H9 (cell line): ENCODE results near the gene IL5RA. TPM values are rescaled to one million over a fixed set of nuclear protein-coding genes. Genes with fewer than 3 reads are reported as not detected.

Source experiments
- DNase-seq: peaks from one replicate; pipeline ENCODE4 v3.0.0-alpha.2; 2017
- H2AFZ ChIP-seq: one replicate; pipeline ENCODE4 v1.6.1; 2013; ENCODE audit warnings: mild to moderate bottlenecking, low read length, control low read depth, moderate library complexity
- H2AK5ac ChIP-seq: 2 replicates; pipeline ENCODE4 v1.6.1; 2013; ENCODE audit warnings: low read length, control low read depth, mixed read lengths; ENCODE audit not compliant: insufficient read length
- H2BK120ac ChIP-seq: one replicate; pipeline ENCODE4 v1.6.1; 2013; ENCODE audit warnings: low read depth, mild to moderate bottlenecking, low read length, control low read depth, inconsistent platforms; ENCODE audit not compliant: poor library complexity, severe bottlenecking
- H2BK12ac ChIP-seq: 2 replicates; pipeline ENCODE4 v1.6.1; 2013; ENCODE audit warnings: low read length, control low read depth, mixed read lengths, low read depth; ENCODE audit not compliant: insufficient read length
- H2BK15ac ChIP-seq: 2 replicates; pipeline ENCODE4 v1.6.1; 2013; ENCODE audit warnings: low read depth, low read length, control low read depth
- H2BK20ac ChIP-seq: one replicate; pipeline ENCODE4 v1.6.1; 2013; ENCODE audit warnings: low read depth, mild to moderate bottlenecking, low read length, control low read depth, inconsistent platforms; ENCODE audit not compliant: poor library complexity, severe bottlenecking
- H2BK5ac ChIP-seq: 2 replicates; pipeline ENCODE4 v1.6.1; 2013; ENCODE audit warnings: low read length, control low read depth, mixed read lengths; ENCODE audit not compliant: insufficient read length
- H3K14ac ChIP-seq: 2 replicates; pipeline ENCODE4 v1.6.1; 2013; ENCODE audit warnings: low read length, control low read depth; ENCODE audit not compliant: insufficient read depth
- H3K18ac ChIP-seq: 2 replicates; pipeline ENCODE4 v1.6.1; 2013; ENCODE audit warnings: low read depth, mild to moderate bottlenecking, mixed read lengths, low read length, control low read depth; ENCODE audit not compliant: insufficient read length
- H3K23ac ChIP-seq: 2 replicates; pipeline ENCODE4 v1.6.1; 2013; ENCODE audit warnings: low read length, control low read depth, mixed read lengths, low read depth; ENCODE audit not compliant: insufficient read length
- H3K23me2 ChIP-seq: 2 replicates; pipeline ENCODE4 v1.6.1; 2013; ENCODE audit warnings: low read depth, mild to moderate bottlenecking, mixed read lengths, low read length, control low read depth; ENCODE audit not compliant: insufficient read length, poor library complexity, severe bottlenecking
- H3K27ac ChIP-seq: 2 replicates; pipeline ENCODE4 v1.5.1; 2013; ENCODE audit warnings: low read length, control low read depth, mixed read lengths, low read depth; ENCODE audit not compliant: insufficient read length
- H3K27me3 ChIP-seq: 2 replicates; pipeline ENCODE4 v1.6.1; 2013; ENCODE audit warnings: low read length, control low read depth, inconsistent platforms; ENCODE audit not compliant: insufficient read depth
- H3K4ac ChIP-seq: 2 replicates; pipeline ENCODE4 v1.6.1; 2013; ENCODE audit warnings: low read depth, mild to moderate bottlenecking, control low read depth, inconsistent platforms, low read length, moderate library complexity
- H3K4me1 ChIP-seq: 2 replicates; pipeline ENCODE4 v1.6.1; 2013; ENCODE audit warnings: low read length, control low read depth, inconsistent platforms; ENCODE audit not compliant: insufficient read depth
- H3K4me2 ChIP-seq: 2 replicates; pipeline ENCODE4 v1.6.1; 2013; ENCODE audit warnings: low read length, control low read depth, mixed read lengths; ENCODE audit not compliant: insufficient read length, insufficient read depth
- H3K56ac ChIP-seq: 2 replicates; pipeline ENCODE4 v1.6.1; 2013; ENCODE audit warnings: low read depth, mild to moderate bottlenecking, mixed read lengths, low read length, control low read depth; ENCODE audit not compliant: insufficient read length
- H3K79me1 ChIP-seq: 2 replicates; pipeline ENCODE4 v1.6.1; 2013; ENCODE audit warnings: low read depth, mild to moderate bottlenecking, moderate library complexity, low read length, control low read depth, inconsistent platforms; ENCODE audit not compliant: insufficient read depth, poor library complexity, severe bottlenecking
- H3K79me2 ChIP-seq: 2 replicates; pipeline ENCODE4 v1.6.1; 2013; ENCODE audit warnings: low read length, control low read depth, inconsistent platforms; ENCODE audit not compliant: insufficient read depth
- H3K9ac ChIP-seq: 2 replicates; pipeline ENCODE4 v1.6.1; 2013; ENCODE audit warnings: low read length, control low read depth, mixed read lengths; ENCODE audit not compliant: insufficient read length; ENCODE audit errors: extremely low read depth
- H3K9me3 ChIP-seq: one replicate; pipeline ENCODE4 v1.6.1; 2013; ENCODE audit warnings: low read depth, low read length, inconsistent platforms; ENCODE audit not compliant: control insufficient read depth
- H3T11ph ChIP-seq: one replicate; pipeline ENCODE4 v1.6.1; 2013; ENCODE audit warnings: mild to moderate bottlenecking, low read length, control low read depth, inconsistent platforms
- H4K20me1 ChIP-seq: one replicate; pipeline ENCODE4 v1.6.1; 2013; ENCODE audit not compliant: control insufficient read depth, insufficient read length, insufficient read depth
- H4K5ac ChIP-seq: 2 replicates; pipeline ENCODE4 v1.6.1; 2013; ENCODE audit warnings: low read depth, mild to moderate bottlenecking, mixed read lengths, low read length, control low read depth; ENCODE audit not compliant: insufficient read length
- H4K8ac ChIP-seq: replicated peaks from 2 replicates; pipeline ENCODE4 v1.6.1; 2013; ENCODE audit warnings: low read length, control low read depth, mixed read lengths, low read depth; ENCODE audit not compliant: insufficient read length
- H4K91ac ChIP-seq: 2 replicates; pipeline ENCODE4 v1.6.1; 2013; ENCODE audit warnings: low read depth, mild to moderate bottlenecking, moderate library complexity, mixed read lengths, low read length, control low read depth; ENCODE audit not compliant: insufficient read length
- H3K27ac Mint-ChIP-seq, 3 experiments: 2 replicates in 2 of 3; 3 replicates in 1 of 3; pipeline ENCODE4 v1.8.0; 2020 to 2021; ENCODE audit warnings: mixed read lengths in 3 of 3, mild to moderate bottlenecking in 1 of 3, moderate library complexity in 1 of 3
- H3K27me3 Mint-ChIP-seq: 2 replicates; pipeline ENCODE4 v1.8.0; 2021; ENCODE audit warnings: low read depth, mild to moderate bottlenecking, moderate library complexity, mixed read lengths
- H3K36me3 Mint-ChIP-seq, 3 experiments: 2 replicates in 2 of 3; 3 replicates in 1 of 3; pipeline ENCODE4 v1.8.0; 2020 to 2021; ENCODE audit warnings: low read depth in 3 of 3, mixed read lengths in 3 of 3; ENCODE audit not compliant: insufficient read depth in 1 of 3
- H3K4me1 Mint-ChIP-seq, 2 experiments: 2 replicates each; pipeline ENCODE4 v1.8.0; 2020; ENCODE audit warnings: mixed read lengths in 2 of 2
- H3K4me3 Mint-ChIP-seq, 2 experiments: 2 replicates in 1 of 2; 3 replicates in 1 of 2; pipeline ENCODE4 v1.8.0; 2020 to 2021; ENCODE audit warnings: mild to moderate bottlenecking in 2 of 2, mixed read lengths in 2 of 2, moderate library complexity in 1 of 2
- H3K9me3 Mint-ChIP-seq, 2 experiments: 2 replicates in 1 of 2; 3 replicates in 1 of 2; pipeline ENCODE4 v1.8.0; 2020; ENCODE audit warnings: mild to moderate bottlenecking in 2 of 2, mixed read lengths in 2 of 2, moderate library complexity in 1 of 2
- WGBS: extraction: QIAGEN DNeasy Blood & Tissue Kit; methylation state at CpG from one replicate; pipeline ENCODE4 v1.1.7; 2013; ENCODE audit warnings: missing lambda C conversion rate, low lambda C conversion rate, mixed read lengths; ENCODE audit not compliant: insufficient read length; ENCODE audit errors: extremely low coverage; 5-methylcytosine and 5-hydroxymethylcytosine counted together
- total RNA-seq: library from RNA; stranded (reverse); gene quantifications from 2 replicates; pipeline ENCODE4 v1.2.1, GENCODE V29; 2021
- TF ChIP-seq, protein P1 (sequence below): fragments of 200-600 bp; sonication (generic); conservative IDR thresholded peaks from 3 replicates; pipeline ENCODE4 v1.8.0; 2021; ENCODE audit warnings: antibody characterized with exemption, mild to moderate bottlenecking

The IL5RA gene
- total RNA-seq, 1 experiment from 2014 or later = not detected

GRCh38 chr3:3107181-3107580 lies 3.0 kb downstream of the IL5RA start:
- no peak overlapping the region for H3K23ac ChIP-seq
- Mint-ChIP-seq H3K36me3 (no peaks in the 10 kb centered on the region), H3K27me3 (no peaks in the 10 kb centered on the region), H3K4me1 (peaks cover 21 to 25% of the 10 kb centered on the region in 2 experiments), H3K27ac (no peak overlapping the region), H3K4me3 (no peak overlapping the region), H3K9me3 (no peaks in the 10 kb centered on the region)
- no peak overlapping the region for H2AK5ac ChIP-seq
- no peaks in the 10 kb centered on the region for H3K9me3 ChIP-seq
- H2AFZ ChIP-seq = no peak overlapping the region
- no peaks in the 10 kb centered on the region for H3K23me2 ChIP-seq
- H3K4me1 ChIP-seq = no peaks in the 10 kb centered on the region; the same call in 1 of the 2 replicates
- H3K27me3 ChIP-seq = no peaks in the 10 kb centered on the region
- H2BK20ac ChIP-seq = no peak overlapping the region
- H3T11ph ChIP-seq = no peak overlapping the region
- H3K9ac ChIP-seq = no peak overlapping the region
- no CpG with 5 or more reads among the region's 3 CpGs for WGBS
- H2BK15ac ChIP-seq = no peak overlapping the region
- H3K18ac ChIP-seq = no peak overlapping the region
- no peak overlapping the region for H3K14ac ChIP-seq
- H3K4me2 ChIP-seq = no peak overlapping the region
- no peak overlapping the region for H4K91ac ChIP-seq
- H3K27ac ChIP-seq = no peak overlapping the region
- H4K5ac ChIP-seq = no peak overlapping the region
- H4K20me1 ChIP-seq = no peaks in the 10 kb centered on the region
- no peaks in the 10 kb centered on the region for H3K79me2 ChIP-seq
- H2BK12ac ChIP-seq = no peak overlapping the region
- no peak overlapping the region for H2BK120ac ChIP-seq
- no peak for DNase-seq
- no peak overlapping the region for H2BK5ac ChIP-seq
- H4K8ac ChIP-seq = no peak overlapping the region
- no peak overlapping the region for H3K56ac ChIP-seq
- H3K4ac ChIP-seq = no peak overlapping the region
- TF ChIP-seq, protein P1, sequence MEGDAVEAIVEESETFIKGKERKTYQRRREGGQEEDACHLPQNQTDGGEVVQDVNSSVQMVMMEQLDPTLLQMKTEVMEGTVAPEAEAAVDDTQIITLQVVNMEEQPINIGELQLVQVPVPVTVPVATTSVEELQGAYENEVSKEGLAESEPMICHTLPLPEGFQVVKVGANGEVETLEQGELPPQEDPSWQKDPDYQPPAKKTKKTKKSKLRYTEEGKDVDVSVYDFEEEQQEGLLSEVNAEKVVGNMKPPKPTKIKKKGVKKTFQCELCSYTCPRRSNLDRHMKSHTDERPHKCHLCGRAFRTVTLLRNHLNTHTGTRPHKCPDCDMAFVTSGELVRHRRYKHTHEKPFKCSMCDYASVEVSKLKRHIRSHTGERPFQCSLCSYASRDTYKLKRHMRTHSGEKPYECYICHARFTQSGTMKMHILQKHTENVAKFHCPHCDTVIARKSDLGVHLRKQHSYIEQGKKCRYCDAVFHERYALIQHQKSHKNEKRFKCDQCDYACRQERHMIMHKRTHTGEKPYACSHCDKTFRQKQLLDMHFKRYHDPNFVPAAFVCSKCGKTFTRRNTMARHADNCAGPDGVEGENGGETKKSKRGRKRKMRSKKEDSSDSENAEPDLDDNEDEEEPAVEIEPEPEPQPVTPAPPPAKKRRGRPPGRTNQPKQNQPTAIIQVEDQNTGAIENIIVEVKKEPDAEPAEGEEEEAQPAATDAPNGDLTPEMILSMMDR = no peak
- H3K79me1 ChIP-seq = no peaks in the 10 kb centered on the region
